Measurements from ENCODE around the gene SV2C.
"Not testable (repeated sequence)": the region's sequence is repeated elsewhere in the genome, so short reads cannot be mapped to it uniquely, and the experiment has no call there.

Gene SV2C

GRCh38 chr5:76081811-76082771 is 1.1 kb upstream of the SV2C start:
- ChIA-PET CTCF (interaction anchor here (0.5 kb wide), 1 partner anchor 196 kb away, joined by 3 read pairs; no protein-coding TSS in a partner anchor), POLR2A (no interaction called here)
- TF ChIP-seq L3MBTL2 (conservative IDR thresholded peaks at IDR 0.05) (no peak), FOXM1 (IDR thresholded peaks at IDR 0.05; ENCODE audit: borderline replicate concordance) (no peak), ZNF384 (IDR thresholded peaks at IDR 0.05) (no peak), ELF4 (IDR thresholded peaks at IDR 0.05) (no peak), FOXA1 (IDR thresholded peaks at IDR 0.05) (no peak)
- no peak for DNase-seq (ENCODE audit: extremely low spot score)

GRCh38 chr5:76083555-76084495 is 642 bp downstream of the SV2C start:
- ChIA-PET POLR2A (no interaction called here), CTCF (interaction anchor here (1.2 to 2.1 kb wide), 2 partner anchors 9 to 12 kb away, joined by 3 to 8 read pairs; no protein-coding TSS in a partner anchor)
- peak; percentile 33 for DNase-seq (ENCODE audit: extremely low spot score)
- TF ChIP-seq L3MBTL2 (conservative IDR thresholded peaks at IDR 0.05), result 0 out of 2 replicates have a peak, but pooled peaks have one; percentile 26
- no peak for TF ChIP-seq ZNF384 (IDR thresholded peaks at IDR 0.05)

GRCh38 chr5:76084496-76085242 is 1.5 kb downstream of the SV2C start:
- POLR2A ChIA-PET, result no interaction called here
- TF ChIP-seq ZNF384 (IDR thresholded peaks at IDR 0.05) (no peak), L3MBTL2 (conservative IDR thresholded peaks at IDR 0.05) (0 out of 2 replicates have a peak, but pooled peaks have one; percentile 29), LEF1 (IDR thresholded peaks at IDR 0.05; ENCODE audit: borderline replicate concordance) (no peak), BHLHE40 (IDR thresholded peaks at IDR 0.05; ENCODE audit: borderline replicate concordance) (no peak), FOXK2 (IDR thresholded peaks at IDR 0.05) (no peak), PKNOX1 (IDR thresholded peaks at IDR 0.05) (no peak), TARDBP (IDR thresholded peaks at IDR 0.05) (no peak), NFRKB (IDR thresholded peaks at IDR 0.05) (no peak), HDGF (IDR thresholded peaks at IDR 0.05; ENCODE audit: borderline replicate concordance) (no peak)
- CTCF ChIA-PET, result interaction anchor here (1.2 to 2.1 kb wide), 2 partner anchors 10 to 13 kb away, joined by 3 to 8 read pairs; no protein-coding TSS in a partner anchor
- DNase-seq (ENCODE audit: extremely low spot score), result peak; percentile 48

GRCh38 chr5:76085243-76085579 is 2.0 kb downstream of the SV2C start:
- TF ChIP-seq BHLHE40 (IDR thresholded peaks at IDR 0.05; ENCODE audit: borderline replicate concordance), result no peak
- no peak for TF ChIP-seq HDGF (IDR thresholded peaks at IDR 0.05; ENCODE audit: borderline replicate concordance)
- TF ChIP-seq ZNF384 (IDR thresholded peaks at IDR 0.05), result no peak
- no peak for TF ChIP-seq NFRKB (IDR thresholded peaks at IDR 0.05)
- TF ChIP-seq FOXM1 (IDR thresholded peaks at IDR 0.05; ENCODE audit: borderline replicate concordance), result no peak
- POLR2A ChIA-PET, result no interaction called here
- no peak for DNase-seq (ENCODE audit: extremely low spot score)
- CTCF ChIA-PET, result interaction anchor here (2.1 kb wide), 1 partner anchor 14 kb away, joined by 8 read pairs; no protein-coding TSS in a partner anchor

- POLR2A ChIA-PET, result no interaction called here
- TF ChIP-seq HDGF (IDR thresholded peaks at IDR 0.05; ENCODE audit: borderline replicate concordance) (no peak), ZNF384 (IDR thresholded peaks at IDR 0.05) (no peak), ARNT (IDR thresholded peaks at IDR 0.05) (no peak), NFRKB (IDR thresholded peaks at IDR 0.05) (no peak), FOXM1 (IDR thresholded peaks at IDR 0.05; ENCODE audit: borderline replicate concordance) (no peak), CTBP1 (IDR thresholded peaks at IDR 0.05; ENCODE audit: borderline replicate concordance) (no peak), FOXA1 (IDR thresholded peaks at IDR 0.05) (no peak), SUZ12 (IDR thresholded peaks at IDR 0.05) (no peak), LEF1 (IDR thresholded peaks at IDR 0.05; ENCODE audit: borderline replicate concordance) (no peak), PKNOX1 (IDR thresholded peaks at IDR 0.05) (no peak), L3MBTL2 (conservative IDR thresholded peaks at IDR 0.05) (no peak), FOXK2 (IDR thresholded peaks at IDR 0.05) (no peak), BHLHE40 (IDR thresholded peaks at IDR 0.05; ENCODE audit: borderline replicate concordance) (no peak), SP1 (IDR thresholded peaks at IDR 0.05) (no peak), ELF4 (IDR thresholded peaks at IDR 0.05) (no peak), TARDBP (IDR thresholded peaks at IDR 0.05) (no peak)
- no peak for DNase-seq (ENCODE audit: extremely low spot score)
- CTCF ChIA-PET, result no interaction called here
Observed at GRCh38 chr5:76086095-76086494, 2.9 kb downstream of the SV2C start.

- POLR2A ChIA-PET; DNase-seq (ENCODE audit: extremely low spot score): not testable (repeated sequence)
- CTCF ChIA-PET, result interaction anchor here (0.6 kb wide), 1 partner anchor 13 kb away, joined by 3 read pairs; no protein-coding TSS in a partner anchor
Observed at GRCh38 chr5:76089156-76089555, 6.0 kb downstream of the SV2C start.

Measured in HEK293T (cell line).